ENCODE data around the gene USHBP1.
"Not testable (repeated sequence)": the region's sequence is repeated elsewhere in the genome, so short reads cannot be mapped to it uniquely, and the experiment has no call there.

Gene USHBP1

DNA sequence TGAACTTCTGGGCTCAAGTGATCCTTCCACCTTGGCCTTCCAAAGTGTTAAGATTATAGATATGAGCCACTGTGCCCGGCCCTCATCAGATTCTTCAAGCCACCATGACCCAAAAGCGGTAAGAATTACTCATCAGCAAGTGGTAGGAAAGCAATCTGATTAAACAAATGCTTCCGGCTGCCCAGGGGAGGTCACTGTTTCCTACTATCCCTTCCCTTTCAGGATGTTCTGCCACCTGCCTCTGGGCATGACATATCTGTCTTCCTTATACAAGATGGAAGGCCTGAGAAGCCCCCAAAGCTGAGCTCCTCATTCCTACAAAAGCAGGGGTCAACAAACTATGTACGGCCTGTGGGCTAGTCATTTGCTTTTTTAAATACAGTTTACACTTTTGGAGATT, 31.7 kb upstream of the USHBP1 start:
- no peak for DNase-seq (ENCODE audit: low spot score)

DNA sequence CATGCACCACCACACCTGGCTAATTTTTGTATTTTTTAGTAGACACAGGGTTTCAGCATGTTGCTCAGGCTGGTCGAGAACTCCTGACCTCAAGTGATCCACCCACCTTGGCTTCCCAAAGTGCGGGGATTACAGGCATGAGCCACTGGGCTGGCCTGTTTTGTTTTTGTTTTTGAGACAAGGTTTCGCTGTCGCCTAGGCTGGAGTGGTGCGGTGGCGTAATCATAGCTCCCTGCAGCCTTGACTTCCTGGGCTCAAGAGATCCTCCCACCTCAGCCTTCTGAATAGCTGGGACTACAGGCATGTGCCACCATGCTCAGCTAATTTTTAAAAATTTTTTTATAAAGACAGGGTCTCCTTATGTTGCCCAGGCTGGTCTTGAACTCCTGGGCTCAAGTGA, 31.0 kb upstream of the USHBP1 start:
- not testable (repeated sequence) for DNase-seq (ENCODE audit: low spot score)

DNA sequence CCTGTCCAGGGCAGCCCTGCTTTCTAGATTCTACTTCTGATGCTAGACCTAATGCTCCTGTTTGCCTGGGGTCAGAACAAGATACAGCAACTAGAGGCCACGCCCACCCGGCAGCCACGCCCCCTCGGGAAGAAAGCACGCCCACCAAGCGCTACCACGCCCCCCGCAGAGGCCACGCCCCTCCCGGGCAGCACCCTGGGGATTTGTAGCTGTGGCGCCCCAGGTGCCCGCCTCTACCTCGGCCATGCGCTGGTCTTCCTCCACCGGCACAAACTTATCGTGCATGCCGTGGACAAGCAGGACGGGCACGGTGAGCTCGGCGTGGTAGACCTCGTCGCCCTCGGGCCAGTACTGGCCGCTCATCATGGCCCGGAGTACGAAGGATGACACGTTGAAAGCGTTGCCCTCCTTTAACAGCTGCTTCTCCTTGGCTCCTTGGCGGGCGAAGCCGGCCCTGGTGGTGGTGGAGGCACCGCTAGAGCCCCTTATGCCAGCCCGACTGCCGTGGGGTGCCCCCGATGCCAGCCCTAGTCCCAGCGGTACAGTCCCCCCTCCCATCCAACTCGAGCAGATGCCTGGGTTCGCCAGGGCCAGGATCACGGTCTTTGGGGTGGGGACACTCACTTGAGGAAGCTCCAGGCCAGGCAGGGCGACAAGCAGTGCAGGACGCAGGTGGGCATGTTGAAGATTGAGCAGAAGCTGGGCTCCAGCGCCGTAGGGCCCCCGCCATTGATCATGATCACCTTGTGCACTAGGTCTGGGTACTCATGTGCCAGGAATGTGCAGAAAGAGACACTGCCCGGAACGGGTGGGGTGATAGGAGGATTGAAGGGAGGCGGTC, 29.7 kb upstream of the USHBP1 start:
- no peak for DNase-seq (ENCODE audit: low spot score)

DNA sequence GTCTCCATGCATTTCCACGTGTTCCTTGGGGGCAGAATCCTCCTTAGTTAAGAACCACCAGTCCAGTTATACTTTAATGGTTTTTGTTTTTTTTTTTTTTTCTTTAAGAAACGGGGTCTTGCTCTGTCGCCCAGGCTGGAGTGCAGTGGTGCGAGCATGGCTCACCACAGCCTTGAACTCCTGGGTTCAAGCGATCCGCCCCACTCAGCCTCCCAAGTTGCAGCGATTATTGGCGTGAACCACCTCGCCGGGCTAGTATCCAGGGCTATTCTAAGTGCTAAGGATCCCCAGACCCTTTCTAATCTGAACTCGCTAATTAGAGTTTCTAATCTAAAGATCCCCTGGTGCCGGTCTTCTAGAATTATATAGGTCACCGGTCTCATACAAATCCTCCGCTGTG, 29.1 kb upstream of the USHBP1 start:
- DNase-seq (ENCODE audit: low spot score): no peak

DNA sequence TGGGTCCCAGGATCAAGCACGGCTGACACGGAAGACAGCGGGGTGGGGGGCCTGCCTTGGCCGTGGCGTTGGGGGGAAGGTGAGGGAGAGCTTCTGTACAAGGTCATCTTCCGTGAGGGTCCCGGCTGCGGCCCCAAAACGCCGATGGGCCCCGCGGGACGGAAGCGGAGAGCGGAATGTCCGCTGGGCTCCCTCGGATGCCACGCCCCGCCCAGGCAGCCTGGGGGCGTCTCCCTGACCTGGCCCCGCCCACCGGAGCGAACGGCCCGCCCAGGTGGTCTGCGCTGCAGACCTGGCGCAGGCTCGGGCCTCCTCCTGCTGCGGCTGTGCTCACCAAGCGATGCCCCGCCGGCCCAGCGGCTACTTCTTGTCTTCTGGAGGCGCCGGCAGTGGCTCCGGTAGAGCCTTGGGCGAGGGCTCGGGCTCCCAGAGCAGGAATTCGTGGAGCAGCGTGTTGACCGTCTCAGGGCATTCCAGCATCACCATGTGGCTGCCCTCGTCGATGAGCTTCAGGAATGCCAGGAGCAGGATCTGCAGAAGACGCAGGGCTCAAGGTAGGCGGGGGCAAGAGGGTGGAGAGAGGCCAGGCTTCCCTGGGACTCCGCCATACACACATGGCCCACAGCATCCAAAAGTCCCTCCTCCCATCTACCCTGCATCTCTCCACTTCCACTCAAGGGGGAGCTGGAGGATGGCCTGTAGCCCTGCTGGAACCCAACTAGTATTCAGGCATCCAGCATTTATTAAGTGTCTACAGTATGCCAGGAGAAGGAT, 27.9 kb upstream of the USHBP1 start:
- no peak for DNase-seq (ENCODE audit: low spot score)

DNA sequence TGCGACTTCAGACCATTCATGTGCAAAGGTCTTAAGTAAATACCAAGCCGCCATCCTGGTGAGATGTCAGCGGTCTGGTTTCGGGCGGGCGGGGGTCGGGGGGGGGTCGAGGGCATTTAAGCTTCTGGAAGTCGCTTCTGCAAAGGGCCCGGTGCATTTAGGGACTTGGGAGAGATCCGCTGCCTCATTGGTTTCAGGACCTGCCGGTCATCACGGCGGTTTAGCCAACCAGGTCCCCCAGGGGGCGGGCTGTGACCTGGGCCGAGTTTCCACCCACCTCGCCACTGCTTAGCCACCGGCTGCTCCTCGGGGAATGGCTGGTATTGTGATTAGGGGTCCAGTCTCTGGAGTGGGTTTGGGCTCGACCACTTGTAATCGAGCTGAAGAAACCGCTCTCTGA, 24.9 kb upstream of the USHBP1 start:
- DNase-seq (ENCODE audit: low spot score): no peak

DNA sequence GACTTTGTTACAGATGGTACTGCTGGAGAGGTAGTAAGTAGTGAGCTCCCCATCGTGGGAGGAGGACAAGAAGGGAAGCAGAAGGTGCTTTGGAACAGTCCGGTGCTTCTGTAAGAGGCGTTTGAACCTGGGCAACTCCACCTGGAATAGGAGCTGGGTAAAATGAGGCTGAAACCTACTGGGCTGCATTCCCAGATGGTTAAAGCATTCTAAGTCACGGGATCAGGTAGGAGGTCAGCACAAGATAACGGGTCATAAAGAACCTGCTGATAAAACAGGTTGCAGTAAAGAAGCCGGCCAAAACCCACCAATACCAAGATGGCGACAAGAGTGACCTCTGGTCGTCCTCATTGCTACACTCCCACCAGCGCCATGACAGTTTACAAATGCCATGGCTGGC, 22.2 kb upstream of the USHBP1 start:
- no peak for DNase-seq (ENCODE audit: low spot score)

DNA sequence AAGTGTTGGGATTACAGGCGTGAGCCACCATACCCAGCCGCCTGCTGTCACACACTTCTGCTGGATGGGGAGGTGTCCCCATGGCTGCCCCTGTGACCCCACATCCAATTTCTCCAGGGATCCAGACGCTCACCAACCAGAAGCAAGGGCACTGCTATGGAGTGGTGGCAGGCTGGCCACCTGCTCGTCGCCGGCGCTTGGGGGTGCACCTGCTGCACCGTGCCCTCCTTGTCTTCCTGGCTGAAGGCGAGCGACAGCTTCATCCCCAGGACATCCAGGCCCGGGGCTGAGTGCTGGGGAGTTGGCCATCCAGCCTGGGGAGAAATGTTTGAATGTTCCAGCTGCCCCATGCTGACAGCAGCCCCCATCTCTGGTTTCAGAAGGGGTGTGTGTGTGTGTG, 21.7 kb upstream of the USHBP1 start:
- DNase-seq (ENCODE audit: low spot score): no peak

DNA sequence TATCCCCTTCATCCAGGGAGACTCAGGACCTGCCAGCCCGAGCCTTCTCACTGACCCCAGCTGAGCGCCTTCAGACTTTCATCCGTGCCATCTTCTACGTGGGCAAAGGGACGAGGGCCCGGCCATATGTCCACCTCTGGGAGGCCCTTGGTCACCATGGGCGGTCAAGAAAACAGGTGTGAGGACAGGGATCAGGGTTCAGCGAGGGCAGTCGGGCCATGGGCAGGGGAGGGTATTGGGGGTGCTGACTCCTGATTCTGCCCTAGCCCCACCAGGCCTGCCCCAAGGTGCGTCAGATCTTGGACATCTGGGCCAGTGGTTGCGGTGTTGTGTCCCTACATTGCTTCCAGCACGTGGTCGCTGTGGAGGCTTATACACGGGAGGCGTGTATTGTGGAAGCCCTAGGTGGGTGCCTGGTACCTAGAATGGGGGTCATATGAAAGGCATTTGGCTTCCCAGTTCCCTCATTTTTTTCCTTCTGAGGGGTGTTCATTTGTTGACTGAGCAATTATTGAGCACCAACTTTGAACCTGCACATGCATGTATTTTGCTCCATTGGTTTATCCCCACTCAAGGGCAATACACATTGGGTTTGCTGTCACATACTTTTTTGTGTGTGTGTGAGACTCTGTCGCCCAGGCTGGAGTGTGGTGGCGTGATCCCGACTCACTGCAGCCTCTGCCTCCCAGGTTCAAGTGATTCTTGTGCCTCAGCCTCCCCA, 21.0 kb upstream of the USHBP1 start:
- DNase-seq (ENCODE audit: low spot score): no peak

DNA sequence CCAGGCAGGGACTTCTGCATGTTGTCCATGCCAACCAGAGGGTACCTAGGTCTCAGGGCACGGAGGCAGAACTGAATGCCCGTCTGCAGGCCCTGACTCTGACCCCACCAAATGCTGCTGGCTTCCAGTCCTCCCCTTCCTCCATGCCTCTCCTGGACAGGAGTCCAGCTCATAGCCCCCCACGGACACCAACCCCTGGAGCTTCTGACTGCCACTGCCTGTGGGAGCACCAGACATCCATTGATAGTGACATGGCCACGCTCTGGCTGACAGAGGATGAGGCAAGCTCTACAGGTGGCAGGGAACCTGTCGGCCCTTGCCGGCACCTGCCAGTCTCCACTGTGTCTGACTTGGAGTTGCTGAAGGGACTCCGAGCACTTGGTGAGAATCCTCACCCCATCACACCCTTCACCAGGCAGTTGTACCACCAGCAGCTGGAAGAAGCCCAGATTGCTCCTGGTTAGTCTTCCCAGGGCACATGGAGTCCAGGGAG, 19.0 kb upstream of the USHBP1 start:
- DNase-seq (ENCODE audit: low spot score): no peak

DNA sequence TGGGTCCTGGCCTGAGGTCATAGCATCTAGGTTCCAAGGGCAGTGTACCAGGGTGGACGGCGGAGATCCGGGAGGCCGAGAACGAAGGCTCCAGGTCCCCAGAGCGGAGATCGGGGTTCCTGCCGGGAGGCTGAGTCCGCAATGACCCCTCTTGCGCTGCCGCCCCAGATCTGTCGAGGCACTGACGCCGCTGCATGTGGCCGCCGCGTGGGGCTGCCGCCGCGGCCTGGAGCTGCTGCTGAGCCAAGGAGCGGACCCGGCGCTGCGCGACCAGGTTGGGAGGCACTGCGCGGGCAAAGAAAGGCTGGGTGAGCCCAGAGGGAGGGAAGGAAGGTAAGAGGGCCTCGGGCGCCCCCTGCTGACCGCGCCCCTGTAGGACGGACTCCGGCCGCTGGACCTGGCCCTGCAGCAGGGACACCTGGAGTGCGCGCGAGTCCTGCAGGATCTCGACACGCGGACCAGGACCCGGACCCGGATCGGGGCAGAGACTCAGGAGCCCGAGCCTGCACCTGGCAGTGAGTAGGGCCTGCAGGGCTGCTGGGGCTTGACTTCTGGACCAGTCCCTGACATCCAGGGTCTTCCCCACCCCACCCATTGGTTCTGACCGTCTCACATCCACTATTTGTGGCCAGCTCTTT, 18.1 kb upstream of the USHBP1 start:
- DNase-seq (ENCODE audit: low spot score): no peak

DNA sequence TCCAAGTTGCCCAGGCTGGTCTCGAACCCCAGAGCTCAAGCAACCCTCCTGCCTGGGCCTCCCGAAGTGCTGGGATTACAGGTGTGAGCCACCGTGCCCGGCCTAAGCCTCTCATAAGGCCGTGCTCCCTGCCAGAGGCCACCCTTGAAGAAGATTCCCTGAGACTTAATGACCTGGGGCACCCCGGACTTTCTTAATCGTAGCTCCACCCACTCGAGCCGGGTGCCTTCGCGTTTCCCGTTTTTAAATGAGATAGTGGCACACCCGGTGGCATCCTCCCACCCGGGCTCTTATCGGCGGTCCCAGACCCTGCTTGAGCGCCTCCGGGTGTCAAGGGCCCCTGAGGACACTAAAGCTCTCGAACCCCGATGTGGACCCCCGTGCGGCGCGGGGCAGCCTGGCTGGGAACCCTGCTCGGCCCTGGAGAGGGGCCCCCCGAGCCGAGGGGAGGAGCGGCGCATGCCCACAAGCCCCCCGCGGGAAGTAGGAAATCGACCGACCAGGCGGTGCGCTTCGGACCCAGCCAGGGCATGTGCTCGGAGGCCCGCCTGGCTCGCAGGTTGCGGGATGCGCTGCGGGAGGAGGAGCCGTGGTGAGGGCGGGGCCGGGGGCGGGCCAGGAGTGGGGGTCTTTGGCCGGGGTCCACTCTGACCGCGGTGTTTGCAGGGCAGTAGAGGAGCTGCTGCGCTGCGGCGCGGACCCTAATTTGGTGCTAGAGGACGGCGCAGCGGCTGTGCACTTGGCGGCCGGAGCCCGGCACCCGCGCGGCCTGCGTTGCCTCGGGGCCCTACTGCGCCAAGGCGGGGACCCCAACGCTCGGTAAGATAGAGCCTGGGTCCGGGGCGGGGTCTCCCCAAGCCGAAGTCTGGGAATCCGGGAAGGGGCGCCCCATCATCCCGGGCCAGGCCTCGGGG, 17.1 kb upstream of the USHBP1 start, which contains the start of gene ANKLE1:
ANKLE1 (plus strand) TSS at position 511 of the 914 bp plus-strand sequence; CDS start at position 531, 20 bp downstream.
- DNase-seq (ENCODE audit: low spot score): no peak

DNA sequence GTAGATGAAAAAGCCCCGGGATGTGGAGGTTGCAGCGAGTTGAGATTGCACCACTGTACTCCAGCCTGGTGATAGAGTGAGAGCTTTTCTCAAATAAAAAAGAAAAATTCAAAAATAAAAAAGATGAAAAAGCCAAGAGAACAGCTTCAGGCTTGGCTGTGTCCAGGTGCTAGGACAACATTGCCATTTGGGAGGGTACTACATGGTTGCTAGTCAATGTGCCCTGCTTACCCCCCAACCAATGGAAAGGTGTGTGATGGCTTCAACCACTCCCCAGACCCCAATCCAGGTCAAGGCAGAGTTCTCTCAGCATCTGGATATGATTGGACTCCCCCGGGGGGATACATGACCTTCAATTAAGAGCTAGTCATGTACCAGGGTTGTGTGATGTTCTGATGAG, 14.9 kb upstream of the USHBP1 start:
- no peak for DNase-seq (ENCODE audit: low spot score)

DNA sequence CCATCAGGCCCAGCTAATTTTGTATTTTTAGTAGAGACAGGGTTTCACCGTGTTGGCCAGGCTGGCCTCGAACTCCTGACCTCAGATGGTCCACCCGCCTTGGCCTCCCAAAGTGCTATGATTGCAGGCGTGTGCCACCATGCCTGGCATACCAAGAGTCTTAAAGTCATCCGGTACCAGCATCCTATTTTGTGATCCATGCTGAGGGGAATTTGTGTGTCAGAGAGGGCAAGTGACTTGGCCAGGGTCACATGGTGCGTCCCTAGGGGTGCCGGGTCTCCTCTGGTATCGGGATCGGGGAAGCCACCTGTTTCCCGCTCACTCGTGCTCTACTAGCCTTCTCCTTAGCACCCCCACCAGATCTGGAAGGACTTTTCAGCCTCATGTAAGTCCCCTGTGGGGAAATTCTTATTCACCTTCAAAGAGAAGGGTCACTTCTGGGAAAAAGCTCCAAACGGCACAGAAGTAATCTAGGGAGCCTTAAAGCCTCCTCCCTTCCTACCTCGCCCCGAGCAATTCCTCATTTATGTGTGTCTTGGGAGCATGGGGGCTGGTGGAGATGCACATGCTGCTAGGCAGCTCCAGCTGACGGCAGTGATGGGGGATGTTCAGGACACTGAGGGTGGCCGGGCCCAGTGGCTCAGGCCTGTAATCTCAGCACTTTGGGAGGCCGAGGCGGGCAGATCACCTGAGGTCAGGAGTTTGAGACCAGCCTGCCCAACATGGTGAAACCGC, 11.1 kb upstream of the USHBP1 start:
- DNase-seq (ENCODE audit: low spot score): no peak

DNA sequence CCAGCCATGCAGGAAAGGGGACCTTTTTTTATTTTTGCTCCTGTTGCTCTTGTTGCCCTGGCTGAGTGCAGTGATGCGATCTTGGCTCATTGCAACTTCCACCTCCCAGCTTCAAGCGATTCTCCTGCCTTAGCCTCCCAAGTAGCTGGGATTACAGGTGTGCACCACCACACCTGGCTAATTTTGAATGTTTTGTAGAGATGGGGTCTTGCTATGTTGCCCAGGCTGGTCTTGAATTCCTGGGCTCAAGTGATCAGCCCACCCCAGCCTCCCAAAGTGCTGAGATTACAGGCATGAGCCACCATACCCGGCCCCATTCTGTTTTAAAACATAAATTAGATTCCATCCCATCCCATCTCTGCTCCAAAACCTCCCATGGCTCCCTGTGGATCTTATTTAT, 10.3 kb upstream of the USHBP1 start:
- DNase-seq (ENCODE audit: low spot score): not testable (repeated sequence)

DNA sequence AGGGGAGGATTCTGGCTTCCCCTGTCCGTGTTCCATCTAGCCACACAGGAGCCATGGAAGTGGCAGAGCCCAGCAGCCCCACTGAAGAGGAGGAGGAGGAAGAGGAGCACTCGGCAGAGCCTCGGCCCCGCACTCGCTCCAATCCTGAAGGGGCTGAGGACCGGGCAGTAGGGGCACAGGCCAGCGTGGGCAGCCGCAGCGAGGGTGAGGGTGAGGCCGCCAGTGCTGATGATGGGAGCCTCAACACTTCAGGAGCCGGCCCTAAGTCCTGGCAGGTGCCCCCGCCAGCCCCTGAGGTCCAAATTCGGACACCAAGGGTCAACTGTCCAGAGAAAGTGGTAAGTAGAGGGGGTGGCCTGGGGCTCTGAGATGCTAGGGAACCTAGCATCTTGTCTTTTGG, 4.2 kb upstream of the USHBP1 start:
- no peak for DNase-seq (ENCODE audit: low spot score)

DNA sequence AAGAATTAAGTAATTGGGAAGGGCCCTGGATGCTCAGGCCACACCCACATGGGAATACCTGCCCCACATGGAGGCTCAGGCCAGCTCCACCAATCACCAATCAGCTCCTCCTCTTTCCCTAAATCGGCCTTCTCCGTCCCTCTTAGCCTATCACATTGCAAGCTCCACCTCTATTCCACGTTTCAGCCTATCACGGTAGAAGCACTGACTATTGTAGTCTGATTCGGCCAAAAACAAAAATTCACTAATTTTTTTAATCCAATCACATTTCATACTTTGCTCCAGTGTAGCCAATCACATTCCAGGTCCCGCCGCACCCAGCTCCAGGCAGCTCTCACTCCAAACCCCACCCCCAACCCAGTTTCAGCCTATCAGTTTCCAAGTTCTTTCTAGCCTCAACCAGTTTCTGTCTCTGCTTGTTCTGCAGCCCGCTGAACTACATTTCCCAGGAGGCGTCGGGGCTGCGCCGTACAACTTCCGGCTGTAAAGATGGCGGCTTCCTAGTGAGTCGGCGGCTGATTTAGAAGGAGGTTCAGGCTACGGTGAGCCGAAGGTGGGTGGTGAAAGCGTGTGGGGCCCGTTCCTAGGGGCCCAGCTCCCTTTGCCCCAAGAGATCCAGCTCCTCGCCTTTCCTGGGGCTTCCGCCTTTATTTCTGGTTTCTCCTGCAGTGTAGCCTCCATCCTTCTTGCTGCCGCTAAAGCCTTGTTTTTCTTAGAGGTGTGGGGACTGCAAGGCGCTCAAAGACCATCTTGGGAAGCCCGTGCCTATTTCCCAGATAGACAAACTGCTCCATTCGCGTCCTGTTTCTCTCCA, 2.6 kb upstream of the USHBP1 start, which contains the start of gene BABAM1:
BABAM1 (plus strand) TSS at position 469 of the 814 bp plus-strand sequence. CDS start 1,364 bp downstream, outside the sequence.
- peak; percentile 99 for DNase-seq (ENCODE audit: low spot score)

DNA sequence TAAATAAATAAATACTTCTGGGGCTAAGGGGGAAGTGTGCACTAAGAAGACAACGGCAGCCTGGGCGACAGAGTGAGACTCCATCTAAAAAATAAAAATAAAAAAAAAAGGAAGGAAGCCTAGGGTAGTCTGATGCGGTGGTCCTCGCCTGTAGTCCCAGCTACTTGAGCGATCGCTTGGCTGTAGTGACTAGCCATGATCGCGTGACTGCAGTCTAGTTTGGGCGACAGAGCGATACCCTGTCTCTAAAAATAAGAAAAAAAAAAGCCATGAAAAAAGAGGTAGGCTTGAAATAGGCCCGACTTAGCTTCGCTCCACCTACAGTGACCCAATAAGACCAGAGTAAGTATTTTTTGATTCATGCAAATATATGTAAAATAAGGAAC, 2.0 kb upstream of the USHBP1 start:
- no peak for DNase-seq (ENCODE audit: low spot score)

DNA sequence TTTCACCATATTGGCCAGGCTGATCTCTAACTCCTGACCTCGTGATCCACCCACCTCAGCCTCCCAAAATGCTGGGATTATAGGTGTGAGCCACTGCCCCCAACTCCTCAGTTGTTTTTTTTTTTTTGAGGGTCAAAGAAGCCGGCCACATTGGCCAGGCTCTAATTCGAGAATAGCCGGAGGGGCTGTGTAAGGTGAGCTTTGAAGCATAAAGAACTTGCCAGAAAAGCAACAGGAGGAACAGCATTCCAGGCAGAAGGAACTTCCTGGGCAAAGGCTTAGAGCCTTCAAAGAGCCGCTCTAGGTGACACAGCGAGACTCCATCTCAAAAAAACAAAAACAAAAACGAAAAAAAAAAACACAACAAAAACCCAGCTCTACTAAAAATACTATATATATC, 1.5 kb upstream of the USHBP1 start:
- DNase-seq (ENCODE audit: low spot score): no peak

All from putamen (tissue), 1 donor.